VCaP (cell line): ENCODE results near the gene PALS1.

Experiments used
- H3K27ac ChIP-seq: fragments of 450-650 bp; 2 replicates; pipeline ENCODE4 v1.5.1; 2017
- TF ChIP-seq, protein P1 (sequence below): fragments of 450-650 bp; conservative IDR thresholded peaks from 2 replicates; pipeline ENCODE4 v1.5.1; 2017; ENCODE audit warnings: mild to moderate bottlenecking, moderate library complexity

Gene PALS1

DNA sequence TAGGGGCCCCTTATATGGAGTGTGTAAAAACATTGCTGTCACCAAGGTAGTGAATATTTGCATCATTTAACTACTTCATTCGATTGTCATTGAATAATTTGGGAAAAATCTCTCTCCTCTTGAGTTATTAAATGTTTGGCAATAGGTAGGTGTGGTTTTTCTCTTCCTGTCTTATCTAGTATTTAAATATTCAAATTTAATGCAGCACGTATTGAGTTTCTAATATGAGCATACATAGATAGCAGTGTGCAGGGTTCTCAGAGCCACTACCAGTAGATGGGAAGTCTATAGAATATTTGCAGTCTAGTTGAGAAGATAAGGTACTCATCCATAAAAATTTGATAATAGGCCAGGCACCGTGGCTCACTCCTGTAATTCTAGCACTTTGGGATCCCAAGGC is 16.7 kb downstream of the PALS1 start:
- TF ChIP-seq, protein P1, sequence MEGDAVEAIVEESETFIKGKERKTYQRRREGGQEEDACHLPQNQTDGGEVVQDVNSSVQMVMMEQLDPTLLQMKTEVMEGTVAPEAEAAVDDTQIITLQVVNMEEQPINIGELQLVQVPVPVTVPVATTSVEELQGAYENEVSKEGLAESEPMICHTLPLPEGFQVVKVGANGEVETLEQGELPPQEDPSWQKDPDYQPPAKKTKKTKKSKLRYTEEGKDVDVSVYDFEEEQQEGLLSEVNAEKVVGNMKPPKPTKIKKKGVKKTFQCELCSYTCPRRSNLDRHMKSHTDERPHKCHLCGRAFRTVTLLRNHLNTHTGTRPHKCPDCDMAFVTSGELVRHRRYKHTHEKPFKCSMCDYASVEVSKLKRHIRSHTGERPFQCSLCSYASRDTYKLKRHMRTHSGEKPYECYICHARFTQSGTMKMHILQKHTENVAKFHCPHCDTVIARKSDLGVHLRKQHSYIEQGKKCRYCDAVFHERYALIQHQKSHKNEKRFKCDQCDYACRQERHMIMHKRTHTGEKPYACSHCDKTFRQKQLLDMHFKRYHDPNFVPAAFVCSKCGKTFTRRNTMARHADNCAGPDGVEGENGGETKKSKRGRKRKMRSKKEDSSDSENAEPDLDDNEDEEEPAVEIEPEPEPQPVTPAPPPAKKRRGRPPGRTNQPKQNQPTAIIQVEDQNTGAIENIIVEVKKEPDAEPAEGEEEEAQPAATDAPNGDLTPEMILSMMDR = no peak
- no peak overlapping the region for H3K27ac ChIP-seq

DNA sequence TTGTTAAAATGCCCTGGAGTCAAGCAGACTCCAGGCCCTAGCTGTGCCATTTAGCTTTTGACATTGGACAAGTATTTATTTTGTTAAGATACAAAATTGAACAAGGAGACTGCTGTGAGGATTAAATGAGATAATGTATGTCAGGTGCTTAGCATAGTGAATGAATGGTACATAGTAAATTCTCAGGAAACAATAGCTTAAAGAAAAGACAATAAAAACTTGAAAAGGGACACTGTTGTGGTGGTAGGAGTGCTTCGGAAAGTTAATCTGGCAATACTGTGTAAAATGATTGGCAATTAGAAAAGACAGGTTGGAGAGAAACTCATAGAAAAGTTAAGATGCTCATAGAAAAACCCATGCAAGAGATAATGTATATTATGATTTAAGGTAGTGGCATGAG is 19.7 kb downstream of the PALS1 start:
- TF ChIP-seq, protein P1 = no peak
- no peak overlapping the region for H3K27ac ChIP-seq

DNA sequence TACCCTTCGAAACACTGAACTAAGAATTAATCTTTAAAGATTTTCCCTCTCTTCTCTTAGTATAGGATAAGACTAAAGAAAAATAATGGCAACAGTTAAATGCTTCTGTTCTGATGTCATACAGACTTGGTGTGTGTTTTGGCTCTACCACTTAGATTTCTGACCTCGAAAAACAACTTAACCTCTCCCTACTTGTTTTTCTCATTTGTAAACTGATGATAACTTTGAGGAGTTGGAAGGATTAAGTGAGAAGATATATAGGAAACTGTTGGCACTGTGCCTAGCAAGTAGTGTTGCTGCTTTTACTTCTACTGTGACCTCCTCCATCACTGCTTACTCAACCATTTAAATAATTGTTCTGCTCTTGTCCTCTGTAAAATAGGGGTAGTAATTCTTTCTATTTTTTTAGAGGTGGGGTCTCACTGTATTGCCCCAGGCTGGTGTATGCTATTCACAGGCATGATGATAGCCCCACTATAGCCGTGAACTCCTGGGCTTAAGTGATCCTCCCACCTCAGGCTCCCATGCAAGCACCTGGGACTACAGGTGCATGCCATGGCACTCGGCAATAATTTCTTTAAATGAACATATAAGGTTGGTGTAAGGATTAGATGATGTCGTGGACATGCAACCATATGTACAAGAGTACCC is 22.4 kb downstream of the PALS1 start:
- TF ChIP-seq, protein P1 = no peak
- no peak overlapping the region for H3K27ac ChIP-seq

DNA sequence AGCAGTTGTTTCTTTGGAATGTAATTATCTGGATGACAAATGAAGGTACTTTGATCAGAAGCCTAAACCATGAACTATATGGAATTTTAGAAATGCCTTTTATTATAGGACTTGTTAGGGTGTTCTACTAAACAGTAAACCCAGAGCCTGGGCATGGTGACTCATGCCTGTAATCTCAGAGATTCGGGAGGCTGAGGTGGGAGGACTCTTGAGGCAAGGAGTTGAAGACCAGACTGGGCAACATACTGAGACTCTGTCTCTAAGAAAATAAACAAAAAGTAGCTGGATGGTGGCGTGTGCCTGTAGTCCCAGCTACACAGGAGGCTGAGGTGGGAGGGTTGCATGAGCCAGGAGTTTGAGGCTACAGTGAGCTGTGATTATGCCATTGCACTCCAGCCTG is 23.9 kb downstream of the PALS1 start:
- TF ChIP-seq, protein P1 = no peak
- no peak overlapping the region for H3K27ac ChIP-seq

DNA sequence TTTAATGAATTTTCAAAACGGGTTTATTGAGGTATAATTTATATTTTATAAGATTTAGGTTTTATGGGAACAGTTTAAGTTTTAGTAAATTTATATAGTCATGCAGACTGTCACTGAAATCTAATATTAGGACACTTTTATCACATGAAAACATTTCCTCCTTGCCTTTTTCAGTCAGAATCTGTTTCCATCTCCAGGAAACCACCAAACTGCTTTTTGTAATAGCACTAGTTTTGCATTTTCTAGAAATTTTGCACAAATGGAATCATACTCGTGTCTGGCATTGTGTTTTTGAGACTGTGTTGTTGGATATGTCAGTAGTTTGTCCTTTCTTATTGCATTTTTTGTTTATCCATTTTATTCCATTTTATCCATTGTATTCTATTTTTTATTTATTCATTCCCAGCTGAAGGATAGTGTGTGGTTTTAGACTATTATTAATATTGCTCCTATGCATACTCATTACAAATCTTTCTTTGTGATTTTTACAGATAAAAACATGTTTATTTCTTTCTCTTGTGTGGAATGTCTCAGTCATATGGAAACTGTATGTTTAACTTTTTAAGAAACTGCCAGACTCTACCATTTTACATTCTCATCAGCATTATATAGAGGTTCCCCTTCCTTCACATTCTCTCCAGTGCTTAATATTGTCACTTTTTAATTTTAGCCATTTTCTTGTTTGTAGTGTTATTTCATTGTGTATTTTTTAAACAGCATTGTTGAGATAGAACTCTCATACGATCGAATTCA is 26.5 kb downstream of the PALS1 start:
- H3K27ac ChIP-seq = no peak overlapping the region
- TF ChIP-seq, protein P1 = no peak

DNA sequence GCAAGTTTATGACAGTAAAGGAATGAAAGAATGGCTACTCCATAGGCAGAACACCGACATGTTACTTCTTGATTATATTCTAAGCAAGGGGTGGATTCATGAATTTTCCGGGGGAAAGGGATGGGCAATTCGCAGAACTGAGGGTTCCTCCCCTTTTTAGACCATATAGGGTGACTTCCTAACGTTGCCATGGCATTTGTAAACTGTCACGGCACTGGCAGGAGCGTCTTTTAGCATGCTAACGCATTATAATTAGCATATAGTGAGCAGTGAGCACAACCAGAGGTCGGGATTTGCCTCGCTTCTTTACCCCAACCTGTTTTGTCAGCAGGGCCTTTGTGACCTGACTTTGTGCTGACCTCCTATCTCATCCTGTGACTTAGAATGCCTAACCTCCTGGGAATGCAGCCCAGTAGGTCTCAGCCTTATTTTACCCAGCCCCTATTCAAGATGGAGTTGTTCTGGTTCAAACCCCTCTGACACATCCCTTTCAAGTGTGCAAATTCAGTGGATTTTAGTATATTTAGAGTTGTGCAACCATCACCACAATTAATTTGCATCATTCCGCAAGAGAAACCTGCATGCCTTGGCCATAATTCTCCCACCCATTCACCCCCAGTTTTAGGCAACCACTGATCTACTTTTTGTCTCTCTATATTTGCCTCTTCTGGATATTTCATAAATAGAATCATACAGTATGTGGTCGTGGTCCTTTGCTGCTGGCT is 27.4 kb downstream of the PALS1 start:
- TF ChIP-seq, protein P1 = no peak
- no peak overlapping the region for H3K27ac ChIP-seq

DNA sequence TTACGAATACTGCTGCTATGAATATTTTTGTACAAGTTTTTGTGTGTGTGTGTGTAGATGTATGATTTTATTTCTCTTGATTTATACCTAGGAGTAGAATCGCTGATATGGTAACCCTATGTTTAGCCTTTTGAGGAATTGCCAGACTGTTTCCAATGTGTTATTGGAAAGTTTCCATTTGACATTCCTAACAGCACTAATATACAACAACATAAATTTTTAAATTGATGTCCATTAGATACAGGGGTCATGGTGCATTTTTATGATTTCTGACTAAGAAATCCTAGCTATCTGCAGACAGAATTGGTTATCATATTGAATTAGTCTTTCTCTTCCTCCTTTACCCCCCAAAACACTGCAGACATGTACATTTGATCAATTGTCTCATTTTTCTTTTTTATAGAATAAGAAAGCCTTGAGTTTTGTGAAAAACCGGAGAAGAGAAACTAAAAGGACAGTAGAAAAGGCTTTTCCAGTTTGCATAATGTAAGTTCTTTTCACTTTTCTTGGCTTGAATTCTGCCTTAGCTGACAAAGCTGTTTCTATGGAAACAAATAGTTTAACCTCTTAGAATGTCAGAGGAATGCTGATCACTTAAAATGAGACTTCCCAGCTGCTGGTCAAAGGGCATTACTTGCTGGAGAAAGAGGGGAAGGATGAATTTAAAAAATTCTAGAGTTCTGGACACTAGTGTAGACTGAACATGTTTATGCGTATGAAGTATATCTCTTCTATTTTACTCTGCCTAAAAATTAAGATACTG is 28.2 kb downstream of the PALS1 start:
- H3K27ac ChIP-seq = no peak overlapping the region
- TF ChIP-seq, protein P1 = no peak
